GM18861 (cell line): ENCODE results near the gene RNF223.
"Not testable (repeated sequence)": the region's sequence is repeated elsewhere in the genome, so short reads cannot be mapped to it uniquely, and the experiment has no call there.

Experiments
- ATAC-seq: cut with Tn5 transposase; IDR thresholded peaks from one replicate; pipeline ENCODE4 v1.9.1; 2021; ENCODE audit not compliant: unreplicated experiment

Gene RNF223

GRCh38 chr1:1074631-1075147 is 583 bp upstream of the RNF223 start:
- ATAC-seq = no peak

GRCh38 chr1:1072849-1073742 is 1.0 kb downstream of the RNF223 start:
- ATAC-seq = no peak

- no peak for ATAC-seq
Observed at GRCh38 chr1:1072299-1072848, 1.7 kb downstream of the RNF223 start.

DNA sequence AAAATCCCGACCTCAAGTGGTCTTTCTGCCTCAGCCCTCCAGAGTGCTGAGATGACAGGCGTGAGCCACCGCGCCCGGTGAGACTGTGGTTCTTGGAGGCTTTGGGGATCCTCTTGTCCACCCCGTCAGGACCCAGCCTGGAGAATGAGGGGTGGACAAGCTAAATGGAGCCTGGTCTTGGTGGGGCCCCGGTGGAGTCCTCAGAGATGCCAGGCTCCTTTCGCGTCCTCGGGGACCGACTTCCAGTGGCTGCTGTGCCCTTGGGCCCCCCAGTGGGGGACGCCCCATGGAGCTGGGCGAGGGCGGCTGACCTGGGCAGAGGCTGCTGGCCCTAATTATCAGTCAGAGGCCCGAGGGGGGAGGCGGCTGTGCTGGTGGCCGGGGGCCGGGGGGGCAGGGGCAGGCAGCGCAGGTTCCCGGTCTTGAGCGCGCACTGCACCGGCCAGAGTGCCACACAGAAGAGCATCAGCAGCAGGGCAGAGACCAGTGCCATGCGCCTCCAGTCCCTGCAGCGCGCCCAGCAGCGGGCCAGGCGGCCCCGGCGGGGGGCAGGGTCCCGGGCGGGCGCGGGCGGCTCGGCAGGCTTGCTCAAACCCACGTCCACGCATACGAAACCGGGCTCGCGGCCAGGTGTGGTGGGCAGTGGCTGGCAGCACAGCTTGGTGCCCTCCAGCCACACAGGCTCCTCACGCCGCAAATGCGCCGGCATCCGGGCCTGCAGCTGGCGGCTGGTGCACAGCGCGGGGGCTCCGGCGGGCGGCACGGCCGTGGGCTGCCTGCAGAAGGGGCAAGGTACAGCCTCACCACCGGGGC is 2.4 kb downstream of the RNF223 start:
- no peak for ATAC-seq

- no peak for ATAC-seq
Observed at GRCh38 chr1:1069711-1070676, 4.1 kb downstream of the RNF223 start.

GRCh38 chr1:1069056-1069710 is 4.9 kb downstream of the RNF223 start:
- ATAC-seq = peak; percentile 36

- ATAC-seq = no peak
Observed at GRCh38 chr1:1068517-1069055, 5.5 kb downstream of the RNF223 start.

- no peak for ATAC-seq
Observed at GRCh38 chr1:1067860-1068516, 6.1 kb downstream of the RNF223 start.

DNA sequence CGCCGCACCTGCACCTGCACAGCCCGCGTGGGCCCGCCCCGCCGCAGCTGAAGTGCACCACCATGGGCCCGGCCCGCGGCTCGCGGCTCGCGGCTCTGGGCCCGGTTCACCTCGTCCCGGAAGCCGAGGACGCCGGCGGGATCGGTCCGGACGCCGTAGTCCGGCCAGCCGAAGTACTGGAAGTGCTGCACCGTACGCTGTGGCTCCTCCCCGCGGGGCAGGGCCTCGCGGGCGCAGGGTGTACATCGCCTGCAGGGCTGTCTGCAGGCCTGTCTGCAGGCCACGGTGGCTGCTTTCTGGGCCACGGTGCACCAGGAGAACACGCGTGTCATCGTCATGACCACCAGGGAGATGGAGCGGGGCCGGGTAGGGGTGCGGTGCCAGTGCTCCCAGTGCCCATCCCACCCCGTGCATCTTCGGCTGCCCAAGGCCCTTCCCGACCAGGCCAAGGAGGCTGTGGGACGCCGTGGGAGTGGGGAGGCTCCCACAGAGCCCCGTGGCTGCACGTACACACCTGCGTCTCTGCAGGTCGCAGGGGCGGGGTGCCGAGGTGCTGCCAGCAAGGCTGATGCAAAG is 6.7 kb downstream of the RNF223 start:
- ATAC-seq = no peak

DNA sequence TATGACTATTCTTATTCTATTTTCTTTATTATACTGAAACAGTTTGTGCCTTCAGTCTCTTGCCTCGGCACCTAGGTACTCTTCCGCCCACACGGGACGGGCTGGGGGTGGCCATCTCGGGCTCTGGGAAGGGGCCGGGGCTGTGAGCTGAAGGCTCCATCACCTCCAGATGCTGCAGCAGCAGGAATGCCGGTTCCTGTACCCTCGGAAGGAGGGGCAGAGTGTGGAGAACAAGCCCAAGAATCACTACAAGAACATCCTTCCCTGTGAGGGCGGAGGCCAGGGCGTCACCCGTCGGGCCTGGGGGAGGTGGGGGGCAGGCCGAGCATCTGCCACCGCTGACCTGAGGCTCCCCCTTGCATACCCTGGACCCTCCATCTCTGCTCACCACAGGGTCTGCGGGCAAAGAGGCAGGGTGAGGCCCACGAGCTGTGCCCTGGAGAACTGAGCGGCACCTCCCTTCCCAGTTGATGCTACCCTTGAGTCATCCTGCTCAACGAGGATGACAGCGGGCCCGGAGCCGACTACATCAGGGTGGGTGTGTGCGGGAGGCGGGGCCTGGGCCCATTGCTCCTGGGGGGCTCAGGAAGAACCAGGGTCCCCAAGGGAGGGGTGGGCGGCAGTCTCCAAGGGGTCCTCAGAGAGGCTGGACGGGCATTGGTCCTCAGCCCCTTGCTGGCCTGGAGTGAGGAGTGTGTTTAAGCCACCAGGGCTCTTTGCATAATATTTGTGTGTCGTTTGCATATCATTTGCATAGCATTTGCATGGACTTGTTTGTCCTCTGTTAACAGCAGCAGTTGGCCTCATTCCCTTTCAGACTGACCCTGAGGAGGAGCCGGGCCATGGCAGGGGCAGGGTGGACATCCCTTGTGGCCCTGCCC is 7.5 kb downstream of the RNF223 start:
- ATAC-seq = no peak

DNA sequence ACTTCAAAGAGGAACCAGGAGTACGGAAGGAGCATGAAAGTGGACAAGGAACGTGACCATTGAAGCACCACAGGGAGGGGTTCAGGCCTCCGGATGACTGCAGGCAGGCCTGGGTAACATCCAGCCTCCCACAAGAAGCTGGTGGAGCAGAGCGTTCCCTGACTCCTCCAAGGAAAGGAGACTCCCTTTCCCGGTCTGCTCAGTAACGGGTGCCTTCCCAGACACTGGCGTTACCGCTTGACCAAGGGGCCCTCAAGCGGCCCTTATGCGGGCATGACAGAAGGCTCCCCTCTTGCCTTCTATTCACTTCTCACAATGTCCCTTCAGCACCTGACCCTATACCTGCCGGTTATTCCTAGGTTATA is 8.2 kb downstream of the RNF223 start:
- ATAC-seq = not testable (repeated sequence)

DNA sequence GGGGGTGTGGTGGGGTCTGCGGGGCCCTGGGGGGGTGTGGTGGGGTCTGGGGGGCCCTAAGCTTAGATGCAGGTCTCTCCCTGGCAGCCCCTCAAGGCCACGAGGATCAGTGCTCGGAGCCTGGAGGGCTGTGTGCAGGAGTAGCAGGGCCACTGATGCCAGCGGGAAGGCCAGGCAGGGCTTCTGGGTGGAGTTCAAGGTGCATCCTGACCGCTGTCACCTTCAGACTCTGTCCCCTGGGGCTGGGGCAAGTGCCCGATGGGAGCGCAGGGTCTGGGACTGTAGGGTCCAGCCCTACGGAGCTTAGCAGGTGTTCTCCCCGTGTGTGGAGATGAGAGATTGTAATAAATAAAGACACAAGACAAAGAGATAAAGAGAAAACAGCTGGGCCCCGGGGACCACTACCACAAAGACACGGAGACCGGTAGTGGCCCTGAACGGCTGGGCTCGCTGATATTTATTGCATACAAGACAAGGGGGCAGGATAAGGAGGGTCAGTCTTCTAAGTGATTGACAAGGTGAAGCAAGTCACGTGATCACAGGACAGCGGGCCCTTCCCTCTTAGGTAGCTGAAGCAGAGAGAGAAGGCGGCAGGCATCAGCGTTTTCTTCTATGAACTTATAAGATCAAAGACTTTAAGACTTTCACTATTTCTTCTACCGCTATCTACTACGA is 8.7 kb downstream of the RNF223 start:
- ATAC-seq = no peak

DNA sequence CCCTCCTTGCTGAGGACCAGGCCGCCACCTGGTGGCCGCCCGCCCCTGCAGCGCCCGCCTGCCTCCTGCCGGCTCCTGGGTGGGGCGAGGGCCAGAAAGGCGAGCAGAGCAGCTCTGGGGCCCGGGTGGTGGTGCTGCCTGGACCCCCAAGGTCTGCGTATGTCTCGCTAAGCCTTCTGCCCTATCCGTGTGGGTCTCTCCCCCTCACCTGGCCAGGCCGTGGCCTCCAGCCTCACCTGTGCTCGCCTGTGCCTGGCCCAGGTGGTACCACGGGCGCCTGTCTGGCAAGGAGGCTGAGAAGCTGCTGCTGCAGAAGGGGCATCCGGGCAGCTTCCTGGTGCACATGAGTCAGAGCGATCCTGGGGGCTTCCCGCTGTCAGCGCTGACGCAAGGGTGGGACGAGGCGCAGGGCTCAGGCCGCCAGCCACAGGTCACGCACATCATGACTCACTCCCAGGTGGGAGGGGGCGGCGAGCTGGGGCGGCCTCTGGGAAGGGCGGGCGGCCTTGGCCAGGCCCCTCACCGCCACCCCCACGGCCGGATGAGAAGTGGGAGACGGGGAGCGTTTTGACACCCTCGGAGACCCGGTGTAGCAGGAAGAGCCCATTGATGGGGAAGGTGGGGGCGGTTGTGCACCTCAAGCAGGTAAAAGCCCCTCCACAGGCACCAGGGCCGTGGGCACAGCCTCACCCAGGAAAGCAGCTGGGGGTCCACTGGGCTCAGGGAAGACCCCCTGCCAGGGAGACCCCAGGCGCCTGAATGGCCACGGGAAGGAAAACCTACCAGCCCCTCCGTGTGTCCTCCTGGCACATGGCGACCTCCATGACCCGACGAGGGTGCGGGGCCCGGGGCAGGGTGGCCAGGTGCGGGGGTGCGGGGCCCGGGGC is 9.9 kb downstream of the RNF223 start:
- peak; percentile 37 for ATAC-seq

DNA sequence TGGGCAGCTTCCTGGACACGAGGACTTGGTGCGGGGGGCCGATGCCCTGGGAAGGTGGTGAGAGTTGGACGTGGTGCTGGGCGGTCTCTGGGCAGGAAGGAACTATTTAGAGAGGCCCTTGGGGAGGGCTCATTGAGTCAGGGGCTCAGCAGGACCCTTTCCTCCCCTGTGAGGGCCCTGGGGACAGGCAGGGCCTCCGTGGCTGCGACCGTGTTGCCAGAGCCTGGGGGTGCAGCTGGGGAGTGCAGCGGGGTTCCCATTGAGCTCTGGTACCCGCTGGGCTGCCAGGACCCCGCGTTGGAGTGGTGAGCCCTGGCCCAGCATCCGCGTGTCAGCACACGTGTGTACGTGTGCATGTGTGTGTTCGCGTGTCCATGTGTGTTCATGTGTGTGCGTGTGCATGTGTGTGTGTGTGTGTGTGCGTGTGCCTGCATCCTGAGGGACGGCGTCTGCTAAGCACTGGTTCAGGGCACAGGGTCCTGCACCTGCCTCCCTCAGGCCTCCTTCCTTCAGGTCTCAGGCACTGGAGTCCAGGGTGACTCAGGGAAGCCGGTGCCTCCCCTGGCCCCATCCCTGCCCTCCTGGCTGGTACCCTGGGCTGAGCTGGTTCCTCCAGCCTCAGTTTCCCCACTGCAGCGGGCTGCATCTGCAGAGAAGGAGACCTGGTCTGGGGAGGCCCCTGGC is 10.7 kb downstream of the RNF223 start:
- no peak for ATAC-seq

DNA sequence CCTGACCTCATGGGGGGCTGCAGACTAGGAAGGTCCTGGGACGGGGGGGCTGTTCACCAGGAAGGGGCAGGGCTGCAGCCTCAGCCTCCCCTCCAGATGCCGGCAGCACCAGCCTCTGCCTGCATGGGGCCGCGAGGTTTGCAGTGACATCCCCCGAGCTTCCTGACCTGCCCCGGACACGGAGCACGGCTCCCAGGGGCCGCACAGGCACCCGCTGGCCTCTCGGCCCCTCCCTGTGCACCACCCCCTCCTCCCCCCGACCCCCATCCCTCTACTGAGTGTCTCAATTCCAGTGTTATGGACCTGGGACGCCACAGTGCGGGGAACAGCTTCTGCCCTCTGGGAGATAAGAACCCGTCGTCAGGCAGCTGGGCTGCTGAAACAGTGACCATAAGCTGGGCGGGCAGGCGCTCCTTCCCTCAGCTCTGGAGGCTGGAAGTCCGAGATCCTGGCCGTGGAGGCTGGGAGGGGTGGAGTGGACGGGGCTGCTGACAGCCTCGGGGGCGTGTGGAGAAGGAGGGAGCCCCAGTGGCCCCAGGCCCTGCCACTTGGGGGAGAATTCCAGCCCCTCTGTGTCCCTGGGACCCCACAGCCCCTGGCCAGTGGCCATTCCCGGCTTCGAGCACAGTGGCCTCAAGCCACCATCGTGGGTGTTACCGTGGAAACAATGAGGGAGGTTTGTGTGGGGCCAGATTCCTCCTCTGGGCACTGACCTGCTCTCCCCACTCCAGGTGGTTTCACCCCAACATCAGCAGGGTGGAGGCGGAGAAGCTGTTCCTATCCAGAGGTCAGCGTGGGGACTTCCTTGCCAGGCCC is 11.6 kb downstream of the RNF223 start:
- ATAC-seq = no peak
